Suppressor macrophage treated with lipopolysaccharide for 1 hour (primary cell): ENCODE results near the gene METTL6.
A peak's percentile ranks its signal among the peaks of the same experiment; 100 is the strongest.
"Not testable (repeated sequence)": the region's sequence is repeated elsewhere in the genome, so short reads cannot be mapped to it uniquely, and the experiment has no call there.

Source experiments
- DNase-seq, 3 donors: peaks; one replicate each; pipeline ENCODE4 v3.0.0-alpha.2; 2020 to 2022

METTL6 gene, protein sequence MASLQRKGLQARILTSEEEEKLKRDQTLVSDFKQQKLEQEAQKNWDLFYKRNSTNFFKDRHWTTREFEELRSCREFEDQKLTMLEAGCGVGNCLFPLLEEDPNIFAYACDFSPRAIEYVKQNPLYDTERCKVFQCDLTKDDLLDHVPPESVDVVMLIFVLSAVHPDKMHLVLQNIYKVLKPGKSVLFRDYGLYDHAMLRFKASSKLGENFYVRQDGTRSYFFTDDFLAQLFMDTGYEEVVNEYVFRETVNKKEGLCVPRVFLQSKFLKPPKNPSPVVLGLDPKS

DNA sequence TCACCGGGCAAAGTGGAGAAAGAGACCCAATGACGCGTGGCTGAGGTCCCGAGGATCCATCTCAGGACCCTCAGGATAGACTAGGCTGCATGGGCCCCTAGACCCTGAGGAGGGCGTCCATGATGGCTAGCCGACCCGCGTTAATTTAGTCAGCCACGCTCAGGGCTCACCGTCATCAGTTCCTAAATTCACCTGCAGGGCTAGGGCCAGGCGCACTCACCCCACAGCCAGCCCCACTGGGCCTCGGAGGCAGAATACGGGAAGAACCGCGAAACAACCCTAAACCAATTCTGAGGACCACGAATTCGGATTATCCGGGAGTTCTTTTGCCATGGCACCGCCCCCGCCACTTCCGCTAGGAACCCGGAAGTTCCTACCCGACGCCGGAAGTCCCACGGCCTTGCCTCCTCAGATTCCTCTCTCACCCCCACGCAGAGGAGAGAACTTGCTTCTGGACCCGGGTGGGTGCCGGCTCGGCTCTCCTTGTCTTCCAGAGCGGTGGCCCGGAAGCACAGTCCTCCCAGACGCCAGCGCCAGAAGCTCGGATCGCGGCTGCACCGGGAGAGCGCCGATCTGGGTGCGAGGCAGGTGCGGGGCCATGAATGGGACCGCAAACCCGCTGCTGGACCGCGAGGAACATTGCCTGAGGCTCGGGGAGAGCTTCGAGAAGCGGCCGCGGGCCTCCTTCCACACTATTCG is at the start of gene METTL6, which contains the start of gene EAF1:
TSS of gene METTL6 (minus strand) at position 363 of the 699 bp plus-strand sequence. CDS start 1,033 bp downstream, outside the sequence.
TSS of gene EAF1 (plus strand) at position 417 of the 699 bp plus-strand sequence. CDS start at position 599, 182 bp downstream.
- DNase-seq: peak; percentile 95 to 97 (median 95)

DNA sequence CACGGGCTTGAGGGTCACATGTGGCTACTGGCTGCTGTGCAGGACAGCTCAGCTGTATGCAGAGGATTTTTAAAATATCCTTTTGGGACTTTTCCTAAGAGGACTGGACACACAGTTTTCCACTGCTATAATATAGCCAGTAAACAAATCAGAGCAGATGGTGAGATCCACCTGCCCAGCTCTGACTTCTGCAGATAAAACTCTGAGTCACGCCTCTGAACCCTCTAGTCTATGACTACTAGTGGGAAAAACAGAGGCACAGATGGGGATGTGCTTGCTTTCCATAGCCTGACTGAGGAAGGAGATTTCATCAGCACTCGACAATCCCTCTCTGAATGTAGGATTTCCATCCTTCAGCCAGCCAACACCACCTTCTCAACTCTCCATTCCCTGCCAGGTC is 49.0 kb upstream of the METTL6 start:
- peak; percentile 28 to 41 (median 30) for DNase-seq

DNA sequence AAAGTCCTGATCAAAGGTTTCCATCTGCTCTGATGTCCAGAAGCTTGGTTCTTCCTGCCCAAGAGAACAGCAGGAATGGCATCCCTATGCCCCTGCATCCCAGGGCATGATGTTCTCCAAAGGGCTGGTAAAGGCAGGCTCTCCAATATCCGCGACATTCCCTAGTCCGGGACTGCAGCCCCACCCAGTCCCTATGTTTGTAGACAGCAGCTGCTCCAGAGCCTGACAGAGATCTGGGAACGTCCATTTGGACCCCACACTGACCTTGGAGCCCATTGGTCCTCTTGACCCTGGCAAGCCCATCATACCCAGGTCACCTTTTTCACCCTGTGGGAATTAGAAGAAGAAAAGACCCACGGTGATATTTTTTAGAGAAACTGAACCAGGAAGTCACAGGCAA is 47.8 kb upstream of the METTL6 start:
- no peak for DNase-seq

GRCh38 chr3:15471861-15472260 is 44.5 kb upstream of the METTL6 start:
- no peak for DNase-seq

- no peak for DNase-seq
Measured at GRCh38 chr3:15470849-15471248, 43.5 kb upstream of the METTL6 start.

DNA sequence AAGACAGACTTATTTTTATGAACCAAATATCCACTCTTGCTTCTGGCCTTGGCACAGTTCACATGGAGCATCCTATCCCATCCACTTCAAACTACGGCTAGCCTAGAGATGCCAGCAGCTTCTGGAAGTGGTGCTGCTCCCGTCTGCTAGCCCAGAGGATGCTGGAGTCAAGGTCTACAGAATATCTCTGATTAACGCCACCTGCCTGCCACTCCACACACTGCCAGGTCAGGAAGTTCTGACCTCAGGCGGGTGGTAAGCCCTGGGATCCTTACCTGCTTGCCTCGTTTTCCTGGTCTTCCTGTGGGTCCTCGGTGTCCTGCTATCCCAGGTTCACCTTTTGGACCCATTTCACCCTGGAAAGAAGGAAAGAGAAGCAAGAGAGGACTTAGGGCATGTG is 42.9 kb upstream of the METTL6 start:
- no peak for DNase-seq

DNA sequence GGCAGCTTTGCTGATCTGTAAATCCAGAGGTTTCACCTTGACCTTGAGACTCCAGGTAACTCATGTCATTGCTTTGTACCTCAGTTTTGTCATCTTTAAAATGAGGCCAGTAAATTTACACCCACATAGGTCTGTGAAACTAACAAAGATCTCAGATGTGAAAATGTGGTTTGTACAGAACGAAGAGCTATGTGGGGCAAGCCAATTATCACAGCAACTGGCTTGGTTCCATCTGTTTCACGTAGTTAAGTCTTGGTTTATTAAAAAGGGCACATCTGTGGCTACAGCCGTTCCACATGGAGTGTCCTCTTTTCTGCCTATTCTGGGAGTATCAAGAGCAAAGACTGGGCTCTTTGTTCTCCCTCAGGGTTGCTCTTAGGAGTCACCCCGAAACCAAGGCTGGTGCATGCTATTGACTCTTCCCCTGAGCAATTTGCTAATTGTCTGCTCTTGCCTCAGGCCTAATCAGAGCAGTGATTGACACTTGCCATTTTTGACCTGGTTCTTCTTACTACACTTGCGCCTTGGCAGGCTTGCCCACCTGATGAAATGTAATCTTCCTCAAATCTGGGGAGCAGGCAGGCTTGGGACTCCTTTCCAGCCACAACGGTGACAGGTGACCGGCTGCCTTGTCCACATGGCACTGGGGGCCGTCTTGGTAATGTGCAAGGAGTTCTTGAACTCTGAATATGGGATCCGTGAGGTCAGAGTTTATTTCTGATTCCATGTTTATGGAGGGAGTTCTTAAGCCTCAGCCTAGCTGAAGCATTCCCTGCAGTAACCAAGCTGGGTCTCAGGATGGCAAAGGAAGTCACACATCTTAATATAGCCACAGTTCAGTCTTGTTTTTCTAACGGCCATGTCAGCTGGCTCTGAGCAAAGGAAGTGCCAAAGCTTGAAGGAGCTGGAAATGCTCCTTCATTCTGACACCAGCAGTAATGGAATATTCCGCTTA is 40.2 kb upstream of the METTL6 start:
- no peak for DNase-seq

- no peak for DNase-seq
Measured at GRCh38 chr3:15465876-15466585, 38.7 kb upstream of the METTL6 start.

DNA sequence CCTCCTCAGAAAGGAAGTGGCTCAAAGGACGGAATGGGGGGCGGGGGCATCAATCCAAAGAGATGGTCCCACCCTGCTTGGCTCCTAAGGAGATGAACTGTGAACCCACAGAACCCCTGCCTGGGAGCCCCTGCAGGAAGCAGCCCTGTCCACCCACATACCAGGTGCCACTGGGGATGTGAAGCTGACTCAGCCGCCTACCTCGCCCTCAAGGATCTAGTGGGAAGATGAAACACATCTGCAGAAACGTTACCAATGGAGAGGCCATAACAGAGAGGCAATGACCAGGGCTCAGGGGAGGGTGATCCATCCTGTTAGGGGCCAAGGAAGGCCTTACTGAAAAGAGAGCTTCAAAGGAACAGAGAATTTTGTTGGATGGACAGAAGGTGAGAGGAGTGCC is 35.1 kb upstream of the METTL6 start:
- DNase-seq: no peak

DNA sequence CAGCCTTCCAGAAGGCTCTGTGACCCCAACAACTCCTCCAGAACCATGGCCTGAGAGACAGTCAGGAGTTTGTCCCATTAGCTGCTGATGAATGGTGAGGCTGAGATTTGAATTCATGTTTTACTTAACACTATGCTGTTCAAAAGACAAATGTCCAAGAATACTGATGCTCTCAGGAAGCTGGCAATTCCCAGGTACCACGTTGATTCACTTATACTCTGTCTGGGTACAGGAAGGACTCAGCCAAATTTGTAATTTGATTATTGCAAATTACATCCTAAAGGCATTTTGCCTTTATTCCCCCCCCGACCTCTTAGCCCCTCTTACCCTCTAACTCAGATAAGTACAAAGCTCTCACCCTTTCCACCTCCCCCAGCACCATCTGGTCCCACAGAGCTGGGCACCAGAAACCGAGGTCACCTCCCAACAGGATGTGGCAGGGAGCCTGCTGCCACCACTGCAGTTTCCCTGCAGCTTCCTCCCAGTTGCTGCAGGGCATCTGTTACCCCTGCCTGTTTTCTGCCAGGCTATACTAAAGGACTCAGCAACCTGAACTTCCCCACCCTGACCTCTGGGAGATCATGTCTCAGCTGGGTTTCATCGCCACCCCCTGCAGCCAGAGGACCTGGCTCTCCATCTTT is 33.7 kb upstream of the METTL6 start:
- no peak for DNase-seq

GRCh38 chr3:15458212-15458780 is 31.0 kb upstream of the METTL6 start:
- DNase-seq: peak; percentile 34 to 38 (median 37)

DNA sequence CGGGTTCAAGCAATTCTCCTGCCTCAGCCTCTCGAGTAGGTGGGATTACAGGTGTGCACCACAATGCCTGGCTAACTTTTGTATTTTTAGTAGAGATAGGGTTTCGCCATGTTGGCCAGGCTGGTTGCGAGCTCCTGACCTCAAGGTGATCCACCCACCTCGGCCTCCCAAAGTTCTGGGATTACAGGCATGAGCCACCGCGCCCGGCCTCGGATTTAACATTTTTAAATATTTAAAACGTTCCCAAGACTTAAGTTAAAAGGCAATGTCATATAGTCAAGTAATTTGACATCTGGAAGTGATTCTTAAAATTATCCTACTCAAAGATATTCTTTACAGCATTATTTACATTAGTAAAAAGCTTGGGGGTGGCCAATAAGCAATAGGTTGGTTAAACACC is 29.6 kb upstream of the METTL6 start:
- not testable (repeated sequence) for DNase-seq

GRCh38 chr3:15456321-15456720 is 29.0 kb upstream of the METTL6 start:
- no peak for DNase-seq

GRCh38 chr3:15455756-15456155 is 28.4 kb upstream of the METTL6 start:
- DNase-seq: no peak

DNA sequence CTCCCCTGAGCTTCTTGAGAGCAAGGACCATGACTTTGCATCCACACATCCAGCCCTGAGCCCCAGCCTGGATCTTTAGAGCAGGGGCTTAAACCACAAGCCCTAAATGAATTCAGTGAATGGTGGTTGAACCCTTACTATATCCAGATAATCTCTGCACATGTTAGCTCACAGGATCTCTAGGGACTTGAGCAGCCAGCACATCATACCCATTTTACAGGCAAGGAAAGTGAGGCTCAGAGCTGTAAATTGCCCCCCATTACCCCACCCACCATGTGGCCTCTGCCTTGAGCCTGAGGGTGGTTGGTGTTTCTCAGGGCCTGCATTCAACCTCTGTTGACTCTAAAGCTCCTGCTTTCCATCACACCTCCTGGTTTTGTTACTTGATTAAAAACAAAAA is 27.6 kb upstream of the METTL6 start:
- DNase-seq: no peak

DNA sequence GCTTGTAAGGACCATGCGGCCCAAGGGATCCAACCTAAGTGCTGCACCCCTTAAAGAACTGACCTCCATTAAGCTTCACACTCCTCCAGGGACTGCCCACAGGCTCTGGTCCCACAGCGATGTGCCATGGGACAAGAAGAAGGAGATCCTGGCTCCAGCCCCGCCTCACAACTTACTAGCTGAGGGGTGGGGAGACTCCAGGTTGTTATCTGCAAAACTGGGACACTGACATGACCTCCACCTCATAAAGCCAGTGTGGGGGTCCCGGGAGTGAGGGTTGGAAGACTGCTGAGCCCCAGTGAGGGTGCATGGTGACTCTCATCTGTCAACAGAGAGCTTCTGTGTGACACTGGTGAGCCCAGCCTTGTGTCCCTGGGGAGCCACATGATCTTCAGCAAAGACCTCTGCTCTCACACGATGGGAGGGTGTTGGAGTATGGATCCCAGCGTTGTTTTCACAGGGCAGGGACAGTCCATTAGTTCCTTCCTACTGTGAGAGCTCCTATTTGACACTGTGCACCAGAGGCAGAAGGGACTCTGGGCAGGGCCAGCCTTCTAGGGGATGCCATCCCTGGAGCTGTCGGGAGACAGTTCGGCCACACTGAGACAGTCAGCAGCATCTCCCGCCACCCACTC is 26.8 kb upstream of the METTL6 start:
- no peak for DNase-seq

- DNase-seq: no peak
Measured at GRCh38 chr3:15453501-15453900, 26.2 kb upstream of the METTL6 start.

DNA sequence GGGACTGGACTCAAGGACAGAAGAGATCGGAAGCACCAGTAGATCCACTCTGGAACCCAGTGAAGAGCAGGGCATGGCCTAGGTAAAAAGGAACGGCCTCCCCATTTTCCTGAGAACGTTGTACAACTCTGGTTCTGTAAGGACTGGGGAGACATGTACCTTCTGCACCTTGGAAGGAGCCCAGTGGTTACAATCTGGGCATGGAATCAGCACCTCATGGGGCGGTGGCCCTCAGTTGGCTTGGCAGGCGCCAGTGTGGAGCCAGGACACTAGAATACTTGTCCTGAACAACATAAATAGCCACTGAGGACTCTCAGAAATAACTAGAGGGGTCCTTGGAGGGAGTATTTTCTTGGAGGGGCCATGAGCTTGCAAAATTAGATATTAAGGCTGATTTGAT is 25.6 kb upstream of the METTL6 start:
- no peak for DNase-seq

DNA sequence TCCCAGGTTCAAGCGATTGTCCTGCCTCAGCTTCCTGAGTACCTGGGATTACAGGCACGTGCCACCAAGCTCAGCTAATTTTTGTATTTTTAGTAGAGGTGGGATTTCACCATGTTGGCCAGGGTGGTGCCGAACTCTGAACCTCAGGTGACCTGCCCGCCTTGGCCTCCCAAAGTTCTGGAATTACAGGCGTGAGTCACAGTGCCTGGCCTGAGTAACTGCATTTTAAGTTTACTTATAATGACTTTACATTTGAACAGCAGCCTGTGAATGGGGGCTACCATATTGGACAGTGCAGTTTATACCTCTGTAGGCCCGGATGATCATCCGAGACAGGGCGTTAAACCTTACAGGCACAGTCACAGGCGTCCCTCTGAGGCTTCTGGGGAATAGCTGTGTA is 24.8 kb upstream of the METTL6 start:
- DNase-seq: no peak

DNA sequence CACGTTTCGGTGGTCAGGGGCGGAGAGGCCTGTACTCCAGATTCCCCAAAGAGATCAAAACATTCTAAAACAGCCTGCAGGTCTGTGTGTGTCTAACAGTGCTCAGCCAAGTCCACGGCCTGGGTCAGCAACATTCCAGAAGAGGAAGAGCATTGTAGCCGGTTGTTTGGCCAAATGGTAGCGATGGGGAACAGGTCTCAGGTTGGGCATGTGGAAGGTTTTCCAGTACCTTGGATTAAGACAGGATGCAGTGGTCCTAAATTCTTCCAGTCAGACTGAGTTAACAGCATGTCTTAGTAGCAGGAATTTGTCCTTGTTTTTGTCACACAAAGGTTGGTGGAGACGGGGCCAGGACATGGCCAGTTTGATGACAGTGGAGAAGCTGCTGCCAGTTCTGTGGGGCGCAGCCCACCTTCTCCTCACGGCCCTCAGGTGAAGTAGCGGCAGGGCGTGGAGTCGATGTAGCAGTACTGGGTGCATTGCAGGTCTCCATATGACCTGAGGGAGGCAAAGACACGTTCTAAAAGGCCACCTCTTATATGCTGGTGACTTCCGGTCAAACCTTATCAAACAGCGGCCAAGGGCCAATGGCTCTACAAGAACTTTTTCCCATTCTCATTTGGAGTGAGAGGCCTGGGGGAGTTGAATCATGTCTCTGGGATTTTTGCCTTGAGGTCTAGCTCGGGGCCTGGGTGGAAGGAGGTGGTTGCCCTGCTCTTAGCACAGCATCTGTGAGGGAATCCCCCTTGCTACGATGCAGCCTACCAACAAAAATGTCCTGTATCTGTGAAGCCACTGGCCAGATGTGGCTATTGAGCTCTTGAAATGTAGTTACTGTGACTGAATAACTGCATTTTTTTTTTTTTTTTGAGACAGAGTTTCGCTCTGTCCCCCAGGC is 24.1 kb upstream of the METTL6 start:
- no peak for DNase-seq
